ENCODE data around the gene PIEZO2.
"Not testable (repeated sequence)": the region's sequence is repeated elsewhere in the genome, so short reads cannot be mapped to it uniquely, and the experiment has no call there.

PIEZO2 gene

DNA sequence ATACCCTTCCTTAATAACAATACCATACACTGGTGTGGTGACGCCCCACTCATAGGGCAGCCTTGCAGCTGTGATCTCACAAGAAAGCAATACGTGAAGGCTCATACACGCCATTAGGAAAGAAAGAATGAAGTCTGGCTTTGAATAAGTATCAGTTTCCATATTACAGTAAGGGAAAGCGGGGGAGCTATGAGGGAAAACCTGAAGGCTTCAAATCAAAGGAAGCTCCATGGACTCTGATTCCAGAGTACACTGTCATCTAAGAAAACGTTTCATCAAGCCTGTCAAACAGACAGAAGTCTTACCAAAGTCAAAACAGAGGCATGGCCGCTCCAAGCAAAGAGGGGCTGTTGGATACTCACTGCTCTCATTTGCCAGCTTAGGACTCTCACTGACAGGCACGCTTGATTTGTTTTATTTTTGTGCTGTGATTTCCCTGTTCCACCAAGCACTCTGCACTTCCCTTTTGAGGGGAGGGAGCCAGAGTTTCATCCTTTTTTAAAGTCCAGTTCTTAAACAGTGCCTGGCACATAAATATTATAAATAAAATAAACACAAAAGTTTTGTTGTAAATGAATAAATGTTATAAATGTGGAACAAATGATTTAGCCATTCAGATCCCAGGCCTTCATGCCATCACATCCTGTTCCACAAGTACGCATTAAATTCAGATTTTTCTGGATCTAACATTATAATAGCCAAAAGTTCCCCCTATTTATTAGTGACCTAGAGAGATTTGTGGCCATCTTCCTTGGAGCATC lies 221.2 kb downstream of the PIEZO2 start:
- no peak for DNase-seq

DNA sequence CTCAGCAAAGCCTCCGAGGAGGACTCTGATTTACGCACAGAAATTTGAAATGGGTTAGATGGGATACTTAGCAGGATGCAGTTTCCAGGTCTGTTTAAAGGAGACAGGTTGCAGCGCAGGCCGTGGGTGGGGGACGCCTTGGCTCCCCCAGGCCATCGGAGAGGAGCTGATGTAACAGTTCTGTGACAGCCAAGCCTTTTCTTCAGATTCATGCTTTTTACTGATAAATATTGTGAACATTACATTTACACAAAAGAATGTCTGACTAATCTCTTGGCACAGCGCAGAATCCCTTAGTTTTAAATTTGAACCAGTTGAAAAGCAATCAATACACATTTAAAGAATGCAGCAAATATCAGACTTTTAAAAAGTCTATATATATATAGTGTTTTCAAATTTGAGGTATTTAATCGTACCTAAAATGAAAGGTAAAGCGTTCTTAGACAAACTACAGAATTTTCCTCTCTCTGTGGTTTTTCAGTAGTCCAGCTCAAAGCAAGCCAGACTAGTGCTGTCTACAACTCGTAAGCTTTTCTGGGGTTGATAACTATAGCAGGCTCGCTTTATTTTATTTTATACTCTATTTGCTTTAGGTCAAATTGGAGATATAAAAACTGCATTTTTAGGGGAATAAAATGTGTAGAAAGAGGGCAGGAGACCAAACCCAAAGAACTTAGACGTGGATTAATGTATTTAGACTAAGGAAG lies 221.9 kb downstream of the PIEZO2 start:
- no peak for DNase-seq

DNA sequence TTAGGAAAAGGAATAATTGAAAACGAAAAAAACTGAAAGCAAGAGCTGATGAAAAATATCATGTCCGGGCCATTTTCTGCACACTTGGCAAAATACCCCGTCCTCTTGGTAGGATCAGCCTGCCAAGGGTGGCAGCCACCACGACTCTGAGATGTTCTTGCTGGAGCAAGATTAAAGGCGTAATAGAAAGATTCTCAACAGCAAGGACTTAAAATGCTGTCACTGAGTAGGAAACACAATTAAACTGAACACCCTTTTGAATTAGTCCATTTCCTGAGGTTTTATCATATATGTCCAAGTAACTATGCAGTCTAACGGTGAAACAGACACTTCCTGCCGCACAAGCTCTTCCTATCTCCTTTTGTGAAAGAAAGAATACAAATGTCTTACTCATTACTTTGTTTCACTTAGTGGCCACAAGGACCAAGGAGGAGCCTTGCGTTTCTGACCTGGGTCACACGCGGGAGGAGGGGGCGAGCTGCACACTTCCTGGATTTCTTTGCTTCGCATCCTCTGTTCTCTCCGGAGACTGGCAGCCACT lies 222.7 kb downstream of the PIEZO2 start:
- DNase-seq, result no peak

DNA sequence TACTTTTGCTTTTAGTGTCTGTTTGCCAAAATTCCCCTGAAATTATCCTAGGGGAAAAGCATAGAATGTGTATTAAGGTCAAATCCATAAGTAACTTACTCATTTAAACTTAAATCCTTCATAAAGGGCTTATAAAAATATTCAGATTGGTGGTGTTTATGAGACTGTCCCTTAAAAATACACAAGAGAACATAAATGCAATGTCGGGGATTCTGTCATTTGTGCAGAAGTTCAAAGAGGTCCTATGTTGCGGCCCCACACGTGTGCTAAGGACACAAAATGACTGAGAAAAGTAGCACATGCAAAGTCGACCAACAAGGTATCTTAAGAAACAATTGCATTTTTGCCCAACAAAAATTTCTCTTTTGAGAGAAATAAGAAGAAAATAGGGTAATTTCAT lies 225.1 kb downstream of the PIEZO2 start:
- no peak for DNase-seq

DNA sequence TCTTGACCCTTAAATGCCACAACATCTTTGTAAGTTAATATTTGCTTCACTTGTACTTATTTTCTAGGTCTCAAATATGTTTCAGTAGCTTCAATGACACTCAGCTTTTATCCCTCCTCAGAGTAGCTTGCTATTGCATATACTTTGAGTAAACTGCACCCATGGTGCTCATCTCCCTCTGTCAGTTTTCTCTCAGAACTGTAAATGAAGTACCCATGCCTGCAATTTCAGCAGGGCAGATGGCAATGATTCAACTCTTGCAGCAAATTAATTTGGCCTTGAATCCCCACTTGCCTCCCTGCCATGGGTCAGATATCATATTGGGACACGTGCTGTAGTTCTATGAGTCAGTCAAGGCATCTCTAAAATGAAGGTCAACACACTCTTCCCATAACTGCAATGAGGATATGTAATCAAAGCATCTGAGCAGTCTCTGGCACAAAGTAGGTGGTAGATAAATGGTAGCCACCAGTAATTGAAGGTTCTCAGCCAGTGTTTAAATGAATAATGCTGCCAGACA lies 225.8 kb downstream of the PIEZO2 start:
- no peak for DNase-seq

DNA sequence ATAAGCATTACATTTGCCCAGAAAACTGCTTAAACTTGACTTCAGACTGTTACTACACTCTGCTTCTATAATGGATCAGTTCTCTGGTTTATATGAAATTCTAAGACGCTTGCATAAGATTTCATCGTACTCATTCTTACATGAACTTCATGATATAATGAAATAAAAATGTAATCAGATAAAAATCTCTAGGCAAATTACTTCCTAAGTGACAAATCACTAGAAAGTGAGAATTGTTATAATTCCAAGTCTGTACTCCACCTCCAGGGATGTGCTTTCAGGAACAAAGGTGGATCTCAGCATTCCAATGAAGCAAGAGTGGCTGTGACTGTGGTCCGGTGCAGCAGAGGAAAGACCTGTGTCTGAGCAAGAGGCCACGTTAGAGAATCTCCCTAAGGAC lies 226.2 kb downstream of the PIEZO2 start:
- DNase-seq, result no peak

DNA sequence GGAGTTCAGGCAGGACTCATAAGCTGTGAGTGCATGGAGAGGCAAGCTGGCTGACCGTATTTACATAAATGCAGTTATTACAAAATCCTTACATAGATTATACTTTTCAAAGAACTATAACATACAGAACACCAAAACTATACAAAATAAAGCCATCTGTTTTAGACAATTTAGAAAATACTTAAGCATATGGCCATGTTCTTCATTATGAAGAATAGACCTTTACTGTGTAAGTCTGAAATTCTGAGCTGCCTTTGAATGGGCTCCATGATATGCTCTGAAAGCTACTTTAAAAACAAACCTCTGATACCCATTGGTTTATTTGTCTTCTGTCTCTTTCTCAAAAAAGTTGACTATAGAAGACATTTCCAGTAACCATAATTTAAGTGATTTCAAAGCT lies 226.7 kb downstream of the PIEZO2 start:
- DNase-seq, result not testable (repeated sequence)

DNA sequence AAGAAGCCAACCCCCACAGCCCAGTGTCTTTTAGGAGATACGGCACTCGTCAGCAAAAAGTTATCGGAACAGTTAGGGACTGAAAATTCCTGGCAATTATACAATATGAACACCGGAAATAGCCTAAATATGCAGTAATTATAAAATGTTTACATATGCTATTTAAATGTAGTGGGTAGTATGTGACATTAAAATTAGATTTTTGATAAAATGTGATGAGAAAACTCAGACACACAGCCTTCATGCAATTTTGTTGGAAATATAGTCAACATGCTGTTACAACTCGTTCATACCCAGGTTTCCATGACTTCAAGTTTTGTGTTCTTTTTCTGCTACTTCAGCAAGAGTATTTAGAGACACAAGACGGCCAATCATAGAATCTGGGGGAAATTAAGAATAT lies 229.1 kb downstream of the PIEZO2 start:
- not testable (repeated sequence) for DNase-seq

DNA sequence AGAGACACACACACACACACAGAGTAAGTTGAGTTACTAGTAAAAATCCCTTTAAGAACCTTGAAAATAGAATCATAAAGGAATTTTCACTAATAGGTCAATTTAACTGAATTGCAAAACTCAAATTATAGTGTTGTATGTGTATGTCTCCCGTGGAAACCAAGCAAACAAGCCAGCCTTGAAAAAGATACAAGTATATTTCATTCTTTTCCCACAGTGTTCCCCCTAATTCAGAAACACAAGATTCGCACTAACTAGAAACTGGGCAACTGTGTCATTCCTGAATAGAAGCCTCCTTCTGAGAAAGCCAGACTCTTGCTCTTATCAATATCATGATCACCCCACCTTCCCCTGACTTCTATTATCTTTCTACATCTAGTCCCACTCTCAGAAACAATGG lies 229.5 kb downstream of the PIEZO2 start:
- DNase-seq, result no peak

DNA sequence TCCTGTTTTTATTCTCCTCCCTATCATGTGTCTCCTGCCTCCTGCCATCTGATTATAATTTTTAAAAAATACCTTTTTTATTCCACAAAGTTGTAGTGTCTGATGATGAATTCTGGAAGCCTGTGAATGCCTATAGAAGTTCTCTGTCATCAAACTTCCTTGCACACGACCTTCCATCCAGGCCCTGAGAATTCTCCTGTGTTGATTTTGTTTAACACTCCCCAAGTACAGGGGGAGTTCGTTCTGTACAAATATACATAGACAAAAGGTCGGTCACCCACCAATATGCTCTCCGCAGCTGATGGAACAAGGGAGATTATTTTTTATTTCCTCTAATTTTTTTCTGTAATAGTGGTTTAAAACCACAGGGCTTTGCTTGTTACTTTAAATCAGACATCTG lies 232.5 kb downstream of the PIEZO2 start:
- no peak for DNase-seq

DNA sequence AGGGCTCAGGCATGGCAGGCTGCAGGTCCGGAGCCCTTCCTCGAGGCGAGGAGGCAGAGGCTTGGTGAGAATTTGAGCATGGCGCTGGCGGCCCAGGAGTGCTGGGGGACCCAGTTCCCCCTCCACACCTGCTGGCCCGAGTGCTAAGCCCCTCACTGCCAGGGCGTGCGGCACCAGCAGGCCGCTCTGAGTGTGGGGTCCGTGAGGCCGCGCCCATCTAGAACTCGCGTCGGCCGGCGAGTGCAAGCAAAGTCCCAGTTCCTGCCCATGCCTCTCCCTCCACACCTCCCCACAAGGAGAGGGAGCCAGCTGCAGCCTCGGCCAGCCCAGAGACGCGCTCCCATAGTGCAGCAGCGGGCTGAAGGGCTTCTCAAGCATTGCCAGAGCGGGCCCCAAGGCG lies 233.0 kb downstream of the PIEZO2 start:
- no peak for DNase-seq

DNA sequence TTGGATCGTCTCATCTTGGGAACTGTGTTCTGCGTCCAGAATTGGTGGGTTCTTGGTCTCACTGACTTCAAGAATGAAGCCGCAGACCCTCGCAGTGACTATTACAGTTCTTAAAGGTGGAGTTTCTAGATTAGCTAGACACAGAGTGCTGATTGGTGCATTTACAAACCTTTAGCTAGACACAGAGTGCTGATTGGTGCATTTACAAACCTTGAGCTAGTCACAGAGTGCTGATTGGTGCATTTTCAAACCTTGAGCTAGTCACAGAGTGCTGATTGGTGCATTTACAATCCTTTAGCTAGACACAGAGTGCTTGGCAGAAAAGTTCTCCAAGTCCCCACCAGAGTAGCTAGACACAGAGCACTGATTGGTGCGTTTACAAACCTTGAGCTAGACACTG lies 233.6 kb downstream of the PIEZO2 start:
- not testable (repeated sequence) for DNase-seq

DNA sequence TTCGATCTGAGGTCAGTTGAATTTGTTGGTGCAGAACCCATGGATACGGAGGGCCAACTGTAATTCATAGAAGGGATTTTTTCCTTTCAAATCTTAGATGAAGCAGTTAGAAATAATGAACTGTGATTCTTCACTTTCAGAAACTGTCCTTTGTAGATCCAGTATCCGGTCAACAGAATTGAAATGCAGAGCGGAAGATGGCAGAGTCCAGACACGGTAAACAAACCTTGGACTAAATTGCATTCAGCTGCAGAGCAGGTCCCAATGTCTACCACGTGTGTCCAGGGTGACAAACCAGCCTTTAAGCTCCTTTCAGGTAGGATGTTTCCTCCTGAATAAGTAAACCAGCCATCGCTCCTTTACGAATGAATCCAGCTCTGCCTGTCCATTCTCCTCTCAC lies 234.8 kb downstream of the PIEZO2 start:
- DNase-seq, result not testable (repeated sequence)

DNA sequence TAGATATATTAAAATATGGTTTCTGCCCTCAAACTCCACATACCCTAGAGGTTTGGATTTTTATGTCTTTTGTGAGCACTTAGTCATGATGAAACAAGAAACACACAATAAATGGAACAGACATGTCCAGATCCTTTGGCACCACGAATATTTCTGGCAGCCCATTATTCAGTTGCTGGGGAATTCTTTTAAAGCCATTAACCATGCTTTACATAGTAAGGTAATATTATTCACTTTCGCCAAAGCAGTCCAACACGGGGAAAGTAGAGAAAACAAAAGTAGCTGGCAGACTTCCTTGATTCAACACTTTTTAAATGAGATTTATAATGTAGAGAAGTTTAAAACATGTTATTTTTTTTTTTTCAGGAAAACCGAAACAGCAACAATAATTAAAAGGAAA lies 235.4 kb downstream of the PIEZO2 start:
- DNase-seq, result no peak

DNA sequence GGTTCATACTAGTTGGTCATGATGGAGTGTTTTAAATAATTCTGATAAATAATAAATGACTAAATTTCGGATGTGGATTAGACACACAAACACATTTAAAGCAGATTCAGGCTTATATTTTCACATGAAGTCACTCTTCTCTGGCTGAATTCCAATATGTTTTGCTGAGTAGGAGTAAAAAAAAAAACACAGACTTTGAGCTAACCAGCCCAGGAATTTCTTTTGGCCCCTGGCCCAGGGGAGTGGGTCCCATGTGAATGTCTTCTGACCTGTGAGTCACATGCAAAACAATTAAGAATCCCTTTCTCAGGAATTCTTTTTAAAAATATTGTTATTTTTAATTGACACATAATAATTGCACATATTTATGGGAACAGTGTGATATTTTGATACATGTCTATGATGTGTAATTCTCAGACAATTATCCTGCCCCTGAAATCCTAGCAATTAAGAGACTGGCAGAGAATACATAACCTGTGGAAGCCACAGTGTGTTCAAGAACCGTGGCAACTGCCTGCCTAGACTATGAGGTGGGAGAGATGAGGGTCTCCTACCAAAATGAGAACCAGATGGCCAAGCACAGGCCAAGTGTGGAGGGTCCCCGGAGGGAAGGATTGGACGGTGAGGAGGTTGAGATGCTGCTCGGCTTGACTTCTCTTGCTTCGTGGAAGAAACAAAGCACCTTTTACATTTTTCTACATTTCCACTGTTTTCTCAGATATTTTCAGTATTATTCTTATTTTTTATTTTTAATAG lies 236.4 kb downstream of the PIEZO2 start:
- no peak for DNase-seq

DNA sequence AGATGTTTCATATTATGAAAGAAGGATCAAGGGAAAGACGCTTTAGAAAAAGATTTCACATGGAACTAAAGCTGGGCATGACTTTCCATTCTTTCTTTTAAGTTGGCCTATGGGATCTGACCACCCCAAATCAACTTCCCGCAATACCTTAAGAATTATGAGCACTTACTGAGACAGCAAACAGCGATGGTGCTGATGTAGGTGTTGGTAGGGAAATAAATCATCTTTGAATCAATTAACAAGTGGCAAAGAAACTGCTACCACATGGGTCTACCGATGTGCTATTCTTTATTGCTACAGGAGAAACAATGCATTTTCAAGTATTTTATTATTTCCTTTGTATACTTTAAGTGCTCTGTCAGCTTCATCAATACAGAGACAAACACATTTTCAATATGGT lies 239.6 kb downstream of the PIEZO2 start:
- DNase-seq, result no peak

DNA sequence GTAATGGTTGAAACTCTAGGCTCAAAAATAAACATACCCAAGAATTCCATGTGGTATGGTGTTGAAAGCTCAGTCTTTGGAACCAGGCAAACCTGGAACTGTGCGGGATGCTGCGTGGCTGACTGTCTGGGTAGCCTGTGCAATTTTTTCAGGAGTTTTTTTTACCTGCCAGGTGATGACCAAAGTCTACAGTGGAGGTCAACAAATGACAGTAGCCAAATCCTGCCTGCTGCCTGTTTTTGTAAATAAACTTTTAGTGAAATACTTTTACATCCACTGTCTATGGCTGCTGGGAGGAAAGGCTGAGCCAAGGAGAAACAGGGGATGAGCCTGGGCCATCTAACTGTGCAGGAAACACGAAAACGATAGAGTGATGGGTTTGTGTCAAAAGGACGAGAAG lies 240.6 kb downstream of the PIEZO2 start:
- DNase-seq, result no peak

DNA sequence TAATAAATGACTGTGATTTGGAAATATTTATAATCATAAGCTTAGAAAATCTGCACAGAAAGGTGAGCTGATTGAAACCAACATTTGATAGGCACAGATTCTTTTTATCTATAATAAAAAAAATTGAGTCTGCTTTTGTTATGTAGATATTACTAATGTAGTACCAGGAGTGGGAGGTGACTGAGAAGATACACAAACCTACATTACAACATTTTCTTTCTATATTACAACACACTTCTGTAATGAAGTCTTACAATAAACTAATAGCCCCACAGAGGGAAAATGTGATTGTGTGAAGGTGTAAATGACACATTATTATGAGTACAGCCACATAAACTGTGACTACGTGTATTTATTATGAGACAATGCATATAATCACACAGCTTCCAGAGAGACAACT lies 241.6 kb downstream of the PIEZO2 start:
- DNase-seq, result no peak

DNA sequence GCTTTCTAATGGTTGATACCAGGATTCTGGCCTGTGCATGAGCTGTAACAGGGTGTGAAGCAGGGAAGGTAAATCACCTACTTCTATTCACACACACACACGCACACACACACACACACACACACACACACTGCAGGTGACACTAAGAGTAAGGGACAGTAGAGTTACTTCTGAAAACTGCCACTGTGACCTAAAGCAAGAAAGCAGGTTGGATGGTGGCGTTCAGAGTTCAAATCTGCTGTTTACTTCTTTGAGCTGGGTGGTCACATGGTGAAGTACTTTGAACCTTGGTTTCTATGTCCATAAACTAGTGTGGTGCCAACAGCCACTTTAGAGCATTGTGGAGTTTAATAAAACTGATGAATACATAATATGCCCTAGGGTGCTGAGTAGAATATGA lies 248.0 kb downstream of the PIEZO2 start:
- DNase-seq, result no peak

DNA sequence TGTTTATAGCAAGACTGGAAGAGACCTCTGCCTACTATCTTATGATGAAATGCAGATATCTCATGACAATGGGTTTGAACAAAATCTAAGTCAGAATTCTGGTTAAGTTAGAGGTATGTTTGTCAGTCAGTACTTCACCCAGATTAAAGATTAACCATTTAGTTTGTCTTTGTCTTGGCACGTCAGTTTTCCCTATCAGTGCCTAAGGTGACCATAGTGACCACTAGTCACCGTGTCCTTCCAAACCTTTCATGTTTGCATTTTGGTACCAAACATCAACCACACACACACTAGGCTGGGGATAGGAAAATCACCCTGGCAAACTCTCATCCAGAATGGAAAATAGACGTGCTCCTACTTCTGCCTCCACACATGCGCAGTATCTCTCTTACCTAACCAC lies 248.9 kb downstream of the PIEZO2 start:
- DNase-seq, result no peak

DNA sequence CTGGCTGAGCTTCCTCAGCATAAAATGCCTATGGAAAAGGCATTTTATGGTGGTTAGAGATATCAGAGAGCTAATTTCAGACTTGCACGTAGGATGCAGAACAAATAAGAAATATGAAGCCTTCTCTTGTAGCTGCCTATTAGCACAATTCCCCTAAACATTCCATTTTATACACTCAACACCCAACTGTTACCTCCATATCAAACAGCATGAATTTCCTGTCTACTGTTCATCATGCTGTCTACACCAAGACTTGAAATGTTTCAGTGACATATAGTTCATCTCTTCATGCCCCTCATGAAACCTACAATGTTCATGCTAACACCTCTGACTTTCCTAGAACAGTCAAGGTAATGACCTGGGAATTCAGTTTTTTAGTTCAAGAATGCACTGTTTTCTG lies 249.9 kb downstream of the PIEZO2 start:
- no peak for DNase-seq

DNA sequence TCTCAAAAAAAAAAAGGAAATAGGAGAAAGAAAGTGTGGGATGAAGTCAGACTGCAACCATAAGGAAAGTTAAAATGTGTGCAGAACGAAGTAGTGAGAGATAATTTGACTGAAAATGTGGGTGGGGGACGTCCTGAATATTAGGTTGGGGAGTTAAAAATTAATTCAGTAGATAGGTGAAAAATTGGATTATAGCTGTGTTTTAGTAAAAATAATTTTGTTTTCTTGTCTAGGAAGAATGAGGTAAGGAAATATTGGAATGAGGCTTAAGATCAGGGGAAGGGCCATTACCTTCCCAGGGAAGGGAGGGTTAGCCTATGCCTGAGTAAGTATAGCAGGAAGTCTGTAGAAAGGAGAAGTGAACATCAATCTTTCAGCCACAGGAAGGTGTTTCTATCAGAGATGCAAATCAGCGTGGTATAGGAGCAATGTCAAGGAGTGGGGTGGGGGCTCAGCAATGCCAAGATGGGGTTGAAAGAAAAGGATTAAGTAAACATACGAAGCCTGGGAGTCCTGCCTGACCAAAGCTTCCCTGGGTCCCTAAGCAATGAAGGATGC lies 250.9 kb downstream of the PIEZO2 start:
- no peak for DNase-seq
